GM21825 (cell line): ENCODE results near the gene CADPS.

Source experiments
- ATAC-seq: cut with Tn5 transposase; IDR thresholded peaks from one replicate; pipeline ENCODE4 v1.9.1; 2021; ENCODE audit warnings: mild to moderate bottlenecking, moderate library complexity; ENCODE audit not compliant: unreplicated experiment

The CADPS gene

GRCh38 chr3:62700357-62700756 lies 174.9 kb downstream of the CADPS start:
- ATAC-seq = no peak

GRCh38 chr3:62699728-62700127 lies 175.5 kb downstream of the CADPS start:
- no peak for ATAC-seq

DNA sequence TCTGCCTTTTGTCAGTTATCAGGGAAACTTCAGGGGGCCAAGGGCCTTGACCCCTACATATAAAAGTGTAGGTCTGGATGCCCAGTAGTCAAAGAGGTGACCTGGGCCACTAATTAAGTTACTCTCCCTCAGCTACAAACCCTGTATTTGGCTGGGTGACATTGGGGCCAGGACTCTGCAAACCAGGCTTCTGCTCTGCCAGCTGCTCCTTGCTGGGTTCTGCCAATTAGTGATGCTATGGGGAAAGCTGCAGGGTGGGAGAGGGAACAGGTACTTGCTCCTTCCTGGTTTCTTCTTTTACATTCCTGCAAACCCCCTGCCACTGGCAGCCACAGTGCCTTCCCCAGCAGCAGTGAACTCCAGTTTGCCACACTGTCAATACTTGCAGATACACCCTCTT lies 179.2 kb downstream of the CADPS start:
- ATAC-seq = no peak

DNA sequence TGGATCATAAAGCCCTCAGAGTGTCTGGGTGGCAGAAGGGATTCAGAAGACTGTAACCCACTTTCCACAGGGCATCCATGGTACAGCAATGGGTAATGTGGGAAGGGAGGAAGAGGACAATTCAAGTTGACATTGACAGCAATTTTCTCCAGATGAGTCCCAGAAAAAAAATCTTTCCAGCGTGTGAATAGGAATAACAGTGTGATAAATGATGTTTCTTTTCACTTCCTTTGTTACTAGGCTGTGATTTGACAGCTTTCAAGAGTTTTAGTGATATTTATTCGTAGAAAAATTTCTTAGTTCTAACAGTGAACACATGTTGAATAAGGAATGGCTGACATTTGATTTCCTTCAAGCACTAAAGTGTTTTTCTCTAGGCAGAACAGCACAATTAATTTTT lies 186.4 kb downstream of the CADPS start:
- no peak for ATAC-seq

DNA sequence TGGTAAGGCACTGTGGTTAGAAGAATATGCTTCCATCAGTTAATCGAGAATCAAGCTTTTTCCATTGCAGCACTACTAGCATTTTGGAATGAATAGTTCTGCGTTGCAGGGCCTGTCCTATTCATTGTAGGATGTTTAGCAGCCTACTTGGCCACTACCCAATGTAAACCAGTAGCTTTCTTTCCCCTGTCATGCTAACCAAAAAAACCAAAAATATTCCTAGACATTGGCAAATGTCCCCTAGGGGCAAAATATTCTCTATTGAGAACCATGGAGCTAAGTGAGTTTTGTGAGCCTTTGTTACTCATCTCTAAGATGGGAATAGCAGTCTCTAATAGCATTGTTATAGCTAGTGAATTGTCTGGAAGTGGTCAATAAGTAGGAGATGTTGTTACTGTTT lies 187.2 kb downstream of the CADPS start:
- no peak for ATAC-seq

GRCh38 chr3:62686503-62687294 lies 188.5 kb downstream of the CADPS start:
- no peak for ATAC-seq

- ATAC-seq = no peak
Observed at GRCh38 chr3:62682826-62683225, 192.4 kb downstream of the CADPS start.

DNA sequence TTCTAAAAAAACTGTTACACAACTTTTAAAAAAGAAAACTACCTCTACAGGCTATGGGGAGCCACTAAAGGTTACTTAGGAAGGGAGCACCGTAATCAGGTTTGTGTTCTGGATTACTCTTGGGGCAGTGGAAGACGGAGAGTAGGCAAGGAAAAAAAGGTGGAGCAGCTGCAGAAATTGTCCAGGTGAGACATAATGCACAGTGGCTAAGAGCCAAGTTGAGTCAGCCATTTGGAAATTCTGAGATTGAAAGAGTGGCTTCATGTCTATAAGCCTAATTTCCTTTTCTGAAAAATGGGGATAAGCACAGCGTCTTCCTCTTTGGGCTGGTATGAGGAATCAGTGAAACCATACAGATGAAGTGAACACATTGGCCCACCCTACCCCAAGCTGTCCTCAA lies 195.2 kb downstream of the CADPS start:
- ATAC-seq = no peak

GRCh38 chr3:62678841-62679240 lies 196.4 kb downstream of the CADPS start:
- no peak for ATAC-seq

DNA sequence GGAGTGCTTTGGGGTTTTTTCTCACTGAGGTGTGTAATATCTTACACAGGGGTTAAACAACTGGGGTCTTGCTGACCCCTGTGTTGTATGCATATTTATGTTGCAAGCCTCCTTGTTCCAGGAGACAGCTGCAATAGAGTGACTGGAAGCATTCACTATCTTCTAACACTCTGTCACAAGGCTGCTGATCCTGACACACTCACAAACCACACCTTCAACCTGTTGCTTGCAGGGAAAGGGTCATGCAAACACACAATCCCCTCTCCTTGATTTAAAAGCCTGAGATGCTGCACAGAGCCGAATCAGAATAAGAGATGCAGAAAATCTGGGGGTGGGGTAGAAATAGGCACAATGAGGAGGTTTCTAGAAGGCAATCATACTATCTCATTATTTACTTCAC lies 197.3 kb downstream of the CADPS start:
- ATAC-seq = no peak

DNA sequence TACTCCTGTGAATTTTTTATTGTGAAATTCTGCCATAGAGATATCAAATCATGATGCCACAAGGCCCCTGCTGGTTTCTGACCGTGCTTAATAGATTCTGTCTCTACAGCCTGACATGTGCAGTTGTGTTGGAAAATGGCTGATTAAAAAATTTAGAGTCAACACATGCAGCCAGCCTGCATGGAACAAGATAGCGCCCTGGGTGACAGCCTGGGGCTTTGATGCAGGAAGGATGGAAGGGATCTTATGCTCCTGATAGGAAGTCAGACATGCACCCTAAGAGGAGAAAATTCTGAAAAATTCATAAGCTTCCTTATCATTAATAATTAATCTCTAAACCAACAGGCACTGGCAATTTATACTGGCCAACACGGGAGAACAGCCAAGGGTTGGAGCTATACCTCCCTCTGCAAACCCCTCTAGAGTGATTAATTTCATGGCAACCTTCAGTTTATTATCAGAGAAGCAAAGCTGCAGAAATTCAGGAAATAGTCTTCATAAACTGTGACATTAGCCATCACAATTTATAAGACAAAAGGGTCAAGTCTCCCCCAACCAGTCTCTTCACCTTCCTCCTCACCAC lies 198.4 kb downstream of the CADPS start:
- ATAC-seq = no peak

- no peak for ATAC-seq
Observed at GRCh38 chr3:62675492-62675891, 199.7 kb downstream of the CADPS start.

- no peak for ATAC-seq
Observed at GRCh38 chr3:62672988-62673313, 202.3 kb downstream of the CADPS start.

DNA sequence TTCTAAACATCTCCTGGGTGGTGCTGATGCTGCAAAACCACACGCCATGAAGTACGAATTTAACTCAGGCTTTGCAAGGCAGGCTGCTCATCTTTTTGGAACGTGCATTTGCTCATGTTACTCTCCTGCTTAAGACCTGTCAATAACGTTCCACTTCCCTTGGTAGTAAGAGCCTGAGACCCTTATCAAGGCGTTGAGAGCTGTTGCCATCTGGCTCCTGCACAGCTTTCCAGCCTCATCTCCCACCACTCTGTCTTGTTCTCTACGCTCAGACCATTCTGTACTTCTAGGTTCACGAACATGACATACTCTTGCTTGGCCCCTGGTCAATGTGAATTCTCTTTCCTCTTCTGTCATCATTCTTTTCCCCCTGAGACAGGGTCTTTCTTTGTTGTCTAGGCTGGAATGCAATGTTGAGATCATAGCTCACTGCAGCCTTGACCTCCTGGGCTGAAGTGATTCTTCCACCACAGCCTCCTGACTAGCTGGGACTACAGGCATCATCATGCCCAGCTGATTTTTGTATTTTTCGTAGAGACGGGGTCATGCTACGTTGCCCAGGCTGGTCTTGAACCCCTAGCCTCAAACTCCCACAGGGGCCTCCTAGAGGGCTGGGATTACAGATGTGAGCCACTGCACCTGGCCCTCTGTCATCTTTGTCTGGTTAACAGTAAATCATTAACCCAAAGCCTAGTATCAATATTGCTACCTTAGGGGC lies 202.8 kb downstream of the CADPS start:
- ATAC-seq = peak; percentile 83

GRCh38 chr3:62670351-62670750 lies 204.9 kb downstream of the CADPS start:
- no peak for ATAC-seq

GRCh38 chr3:62669161-62669560 lies 206.1 kb downstream of the CADPS start:
- ATAC-seq = no peak

- no peak for ATAC-seq
Observed at GRCh38 chr3:62667714-62668113, 207.5 kb downstream of the CADPS start.

GRCh38 chr3:62665627-62666437 lies 209.4 kb downstream of the CADPS start:
- ATAC-seq = peak; percentile 84

- no peak for ATAC-seq
Observed at GRCh38 chr3:62662677-62663076, 212.5 kb downstream of the CADPS start.

- no peak for ATAC-seq
Observed at GRCh38 chr3:62659660-62660059, 215.6 kb downstream of the CADPS start.

GRCh38 chr3:62655691-62656063 lies 219.5 kb downstream of the CADPS start:
- ATAC-seq = no peak
